Epithelial cell of proximal tubule (primary cell): ENCODE data around the gene FGFR2. TPM values are rescaled to one million over a fixed set of nuclear protein-coding genes. Genes with fewer than 3 reads are reported as not detected.

Experiments used
- DNase-seq: peaks from one replicate; pipeline ENCODE4 v3.0.0-alpha.2; 2011; ENCODE audit warnings: low read depth
- H3K4me3 ChIP-seq: 2 replicates; pipeline ENCODE4 v1.5.1; 2011; ENCODE audit warnings: low read depth, mild to moderate bottlenecking, low read length
- total RNA-seq: library from RNA; depleted of rRNA; stranded (reverse); fragments of >200 nt; gene quantifications from 2 replicates; pipeline ENCODE4 v1.2.3, GENCODE V29; 2015
- TF ChIP-seq, protein P1 (sequence below): conservative IDR thresholded peaks from 2 replicates; pipeline ENCODE4 v1.5.1; 2012; ENCODE audit warnings: low read depth, mild to moderate bottlenecking, low read length

The FGFR2 gene
- total RNA-seq, 1 donor from 2014 or later, result 1.6 TPM

DNA sequence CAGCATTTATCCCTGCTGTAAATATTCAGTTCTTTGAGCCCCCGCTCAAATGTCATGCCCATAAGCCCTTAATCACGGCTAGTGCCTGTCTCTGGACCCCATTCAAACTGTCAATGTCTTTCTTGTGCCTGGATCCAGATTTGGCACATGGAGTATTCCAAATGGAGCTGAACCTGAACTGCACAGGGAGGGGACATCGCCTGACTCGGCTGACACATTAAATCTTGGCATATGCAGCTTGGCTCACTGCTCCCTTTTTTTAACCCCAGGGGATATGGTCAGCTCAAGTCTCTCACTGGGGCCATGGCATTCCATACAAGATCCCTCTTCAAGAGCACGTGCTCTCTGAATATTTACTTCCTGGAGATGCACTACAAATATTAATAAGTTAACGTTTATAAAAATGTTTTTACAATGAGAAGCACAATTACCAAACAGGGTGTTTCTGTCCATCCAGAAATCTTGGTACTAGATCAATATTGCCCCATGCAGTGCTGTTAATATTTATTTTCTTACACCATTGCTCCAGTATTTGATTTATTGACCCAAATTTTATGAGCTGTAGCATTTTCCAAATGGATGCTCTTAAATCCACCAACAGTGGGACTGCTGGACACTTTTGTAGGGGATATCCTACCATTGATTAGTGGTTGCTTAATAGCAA, 57.4 kb downstream of the FGFR2 start:
- TF ChIP-seq, protein P1, sequence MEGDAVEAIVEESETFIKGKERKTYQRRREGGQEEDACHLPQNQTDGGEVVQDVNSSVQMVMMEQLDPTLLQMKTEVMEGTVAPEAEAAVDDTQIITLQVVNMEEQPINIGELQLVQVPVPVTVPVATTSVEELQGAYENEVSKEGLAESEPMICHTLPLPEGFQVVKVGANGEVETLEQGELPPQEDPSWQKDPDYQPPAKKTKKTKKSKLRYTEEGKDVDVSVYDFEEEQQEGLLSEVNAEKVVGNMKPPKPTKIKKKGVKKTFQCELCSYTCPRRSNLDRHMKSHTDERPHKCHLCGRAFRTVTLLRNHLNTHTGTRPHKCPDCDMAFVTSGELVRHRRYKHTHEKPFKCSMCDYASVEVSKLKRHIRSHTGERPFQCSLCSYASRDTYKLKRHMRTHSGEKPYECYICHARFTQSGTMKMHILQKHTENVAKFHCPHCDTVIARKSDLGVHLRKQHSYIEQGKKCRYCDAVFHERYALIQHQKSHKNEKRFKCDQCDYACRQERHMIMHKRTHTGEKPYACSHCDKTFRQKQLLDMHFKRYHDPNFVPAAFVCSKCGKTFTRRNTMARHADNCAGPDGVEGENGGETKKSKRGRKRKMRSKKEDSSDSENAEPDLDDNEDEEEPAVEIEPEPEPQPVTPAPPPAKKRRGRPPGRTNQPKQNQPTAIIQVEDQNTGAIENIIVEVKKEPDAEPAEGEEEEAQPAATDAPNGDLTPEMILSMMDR, result no peak
- no peak overlapping the region for H3K4me3 ChIP-seq
- no peak for DNase-seq

GRCh38 chr10:121539786-121540185, 58.5 kb downstream of the FGFR2 start:
- DNase-seq, result no peak
- TF ChIP-seq, protein P1, result no peak
- H3K4me3 ChIP-seq, result no peak overlapping the region

DNA sequence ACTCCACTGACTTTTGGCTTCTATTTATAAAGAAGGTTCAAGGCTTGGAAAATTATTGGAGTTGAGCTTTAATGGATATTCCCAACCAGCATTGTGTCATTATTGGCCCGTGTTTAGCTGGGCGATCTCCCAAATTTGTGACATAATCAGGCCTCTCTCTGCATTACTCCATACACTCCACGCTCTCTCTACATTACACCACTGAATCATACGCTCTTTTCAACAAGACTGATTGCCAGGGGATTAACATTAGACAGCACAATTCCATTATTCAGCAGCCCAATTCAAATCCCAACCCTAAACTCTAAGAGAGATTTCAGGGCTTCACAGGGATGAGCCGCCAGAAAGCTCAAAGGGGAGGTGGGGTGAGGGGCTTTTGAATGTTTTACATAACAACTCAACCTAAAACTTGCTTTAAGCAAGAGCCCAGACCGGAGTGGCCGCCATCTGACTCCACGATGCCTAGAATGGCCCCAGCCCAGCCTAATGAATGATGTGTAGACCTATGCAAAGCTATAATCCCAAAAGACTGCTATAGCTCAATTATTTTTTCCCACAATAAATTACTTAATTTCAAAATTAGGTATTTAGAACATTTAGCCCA, 61.8 kb downstream of the FGFR2 start:
- no peak for DNase-seq
- TF ChIP-seq, protein P1, result no peak
- H3K4me3 ChIP-seq, result no peak overlapping the region

GRCh38 chr10:121535381-121535780, 62.9 kb downstream of the FGFR2 start:
- no peak overlapping the region for H3K4me3 ChIP-seq
- no peak for DNase-seq

DNA sequence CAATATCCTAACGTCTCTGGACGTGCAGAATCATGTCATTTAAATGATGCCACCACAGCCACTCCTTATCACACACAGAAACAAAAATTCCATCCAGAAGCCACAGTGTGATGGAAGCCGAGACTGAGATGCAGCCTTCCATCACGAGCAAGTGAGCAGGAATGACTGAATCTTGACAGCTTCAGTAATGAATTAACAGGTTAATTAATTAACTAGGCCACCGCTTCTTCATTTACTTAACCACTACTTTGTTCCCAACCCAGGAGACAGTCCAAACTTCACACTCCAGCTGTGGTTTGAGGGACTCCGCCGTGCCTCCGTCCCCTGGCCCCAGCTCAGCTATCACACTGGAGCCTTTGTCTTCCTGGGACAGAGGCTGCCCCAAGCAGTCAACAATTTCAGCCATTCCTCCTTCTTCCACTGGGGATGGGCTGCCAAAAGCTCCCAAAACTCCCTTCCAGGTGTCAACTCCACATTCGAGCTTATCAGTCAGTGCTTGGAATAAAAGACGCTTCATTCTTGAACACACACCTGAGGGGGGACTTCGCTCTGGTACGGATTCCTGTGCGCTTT, 65.9 kb downstream of the FGFR2 start:
- no peak for DNase-seq
- H3K4me3 ChIP-seq, result no peak overlapping the region
- TF ChIP-seq, protein P1, result no peak

More at GRCh38 chr10:121535381-121535780, 62.9 kb downstream of the FGFR2 start:
- TF ChIP-seq, protein P1, result no peak

GRCh38 chr10:121531830-121532178, 66.4 kb downstream of the FGFR2 start:
- no peak for DNase-seq
- TF ChIP-seq, protein P1, result no peak
- no peak overlapping the region for H3K4me3 ChIP-seq
